Testis (tissue), 3 donors: ENCODE results near the gene ZDHHC7. TPM values are rescaled to one million over a fixed set of nuclear protein-coding genes. Genes with fewer than 3 reads are reported as not detected.

Experiments used
- DNase-seq: peaks from one replicate; pipeline ENCODE4 v3.0.0-alpha.2; 2019
- H3K27ac ChIP-seq, 2 donors: fragments of 200-600 bp; sonication (generic); one replicate each; pipeline ENCODE4 v1.5.1; 2019
- H3K27me3 ChIP-seq: fragments of 200-600 bp; sonication (generic); one replicate; pipeline ENCODE4 v1.5.1; 2019
- H3K36me3 ChIP-seq: fragments of 200-600 bp; sonication (generic); one replicate; pipeline ENCODE4 v1.5.1; 2017; ENCODE audit warnings: low read depth; ENCODE audit errors: missing control alignments
- H3K4me1 ChIP-seq: fragments of 200-600 bp; sonication (generic); one replicate; pipeline ENCODE4 v1.5.1; 2019
- H3K4me3 ChIP-seq, 2 donors: fragments of 200-600 bp; sonication (generic); one replicate each; pipeline ENCODE4 v1.5.1; 2017 to 2019
- H3K9me3 ChIP-seq: fragments of 200-600 bp; sonication (generic); one replicate; pipeline ENCODE4 v1.5.1; 2017
- CTCF ChIP-seq, 3 experiments: fragments of 450-650 bp in 2 of 3; fragments of 200-600 bp in 1 of 3; sonication (generic) in 1 of 3; IDR thresholded peaks; one replicate each; pipeline ENCODE4 v1.5.1; 2016 to 2019; ENCODE audit warnings: antibody characterized with exemption in 3 of 3, mild to moderate bottlenecking in 2 of 3, moderate library complexity in 1 of 3
- POLR2A ChIP-seq: fragments of 450-650 bp; IDR thresholded peaks from one replicate; pipeline ENCODE4 v1.6.1; 2017; ENCODE audit warnings: antibody characterized with exemption, mild to moderate bottlenecking, moderate library complexity
- WGBS, 2 donors: methylation state at CpG; one replicate each; pipeline ENCODE4 v1.1.5; 2018; 5-methylcytosine and 5-hydroxymethylcytosine counted together
- intact Hi-C: fragments of 100-400 bp; cut with DNase I; formaldehyde crosslinking; loops from one replicate; pipeline ENCODE4 v1.15.1; 2023; ENCODE audit warnings: low total_unique reads
- polyA plus RNA-seq: library from polyadenylated mRNA; stranded (reverse); fragments of 350-450 nt; fragmentation: Illumina TruSeq; extraction: RNeasy Lipid Tissue Mini Kit (QIAGEN cat#74804); gene quantifications from one replicate; pipeline ENCODE4 v1.2.3, GENCODE V29; 2014; ENCODE audit warnings: low read depth, low replicate concordance; ENCODE audit not compliant: insufficient read depth
- total RNA-seq, 2 donors: library from RNA; depleted of rRNA; stranded (reverse); fragments of >200 nt; gene quantifications; one replicate each; pipeline ENCODE4 v1.2.3, GENCODE V29; 2016

ZDHHC7 gene
- total and polyA plus RNA-seq, 3 donors from 2014 or later, result 29.4 to 42.7 (median 35.0) TPM

GRCh38 chr16:84948851-84949610 is 62.3 kb downstream of the ZDHHC7 start:
- no peak for DNase-seq
- TF ChIP-seq CTCF (IDR thresholded peaks at IDR 0.05) (no peak), POLR2A (no peak)
- Histone ChIP-seq H3K9me3 (no peaks in the 10 kb centered on the region), H3K4me1 (peaks cover 24% of the 10 kb centered on the region), H3K36me3 (no peaks in the 10 kb centered on the region), H3K27me3 (no peaks in the 10 kb centered on the region), H3K4me3 (no peak overlapping the region), H3K27ac (no peak overlapping the region)
- WGBS, 2 donors, result 71 to 76% methylated on average over 10 of the region's 10 CpGs
- intact Hi-C loops, result no loop called here

GRCh38 chr16:84947996-84948850 is 63.1 kb downstream of the ZDHHC7 start:
- TF ChIP-seq POLR2A, result no peak
- no peak for TF ChIP-seq CTCF (IDR thresholded peaks at IDR 0.05)
- H3K36me3 ChIP-seq, result no peaks in the 10 kb centered on the region
- intact Hi-C loops, result no loop called here
- H3K9me3 ChIP-seq, result no peaks in the 10 kb centered on the region
- H3K4me3 ChIP-seq, result no peak overlapping the region
- DNase-seq, result no peak
- H3K27me3 ChIP-seq, result no peaks in the 10 kb centered on the region
- H3K4me1 ChIP-seq, result peaks cover 16% of the 10 kb centered on the region
- H3K27ac ChIP-seq, result no peak overlapping the region
- WGBS, 2 donors, result 72 to 82% methylated on average over 14 to 27 of the region's 27 CpGs

GRCh38 chr16:84947022-84947421 is 64.3 kb downstream of the ZDHHC7 start:
- peak; percentile 75 for DNase-seq

GRCh38 chr16:84943620-84944019 is 67.7 kb downstream of the ZDHHC7 start:
- Histone ChIP-seq H3K27me3 (no peaks in the 10 kb centered on the region), H3K4me1 (peaks cover 7% of the 10 kb centered on the region), H3K4me3 (no peak overlapping the region), H3K27ac (no peak overlapping the region), H3K36me3 (no peaks in the 10 kb centered on the region), H3K9me3 (no peaks in the 10 kb centered on the region)
- intact Hi-C loops, result no loop called here
- TF ChIP-seq POLR2A (no peak), CTCF (IDR thresholded peaks at IDR 0.05) (no peak)
- DNase-seq, result no peak
- WGBS, 2 donors, result 88 to 89% methylated on average over 4 of the region's 4 CpGs

More at GRCh38 chr16:84947022-84947421, 64.3 kb downstream of the ZDHHC7 start:
- H3K4me3 ChIP-seq, result no peak overlapping the region
- H3K4me1 ChIP-seq, result peaks cover 4% of the 10 kb centered on the region
- TF ChIP-seq POLR2A, result no peak
- TF ChIP-seq CTCF (IDR thresholded peaks at IDR 0.05), result no peak
- WGBS, 2 donors, result 42 to 44% methylated on average over 9 of the region's 9 CpGs
- H3K27me3 ChIP-seq, result no peaks in the 10 kb centered on the region
- peak overlapping the region in 1 of 2 donors; percentile 30 for H3K27ac ChIP-seq
- H3K36me3 ChIP-seq, result no peaks in the 10 kb centered on the region
- intact Hi-C loops, result no loop called here
- no peaks in the 10 kb centered on the region for H3K9me3 ChIP-seq
